Urinary bladder (tissue), 4 donors: Measurements from ENCODE around the gene LMO7. TPM values are rescaled to one million over a fixed set of nuclear protein-coding genes. Genes with fewer than 3 reads are reported as not detected.

Experiments
- DNase-seq: peaks from one replicate; pipeline ENCODE4 v3.0.0-alpha.2; 2015; ENCODE audit errors: extremely low spot score
- H3K27ac ChIP-seq: one replicate; pipeline ENCODE4 v1.5.1; 2013; ENCODE audit warnings: low read depth, mild to moderate bottlenecking, moderate library complexity
- H3K36me3 ChIP-seq: one replicate; pipeline ENCODE4 v1.6.1; 2013; ENCODE audit warnings: mild to moderate bottlenecking, moderate library complexity; ENCODE audit not compliant: insufficient read depth
- H3K4me1 ChIP-seq: one replicate; pipeline ENCODE4 v1.6.1; 2013; ENCODE audit warnings: mild to moderate bottlenecking, moderate library complexity; ENCODE audit not compliant: insufficient read depth
- H3K4me3 ChIP-seq: one replicate; pipeline ENCODE4 v1.5.1; 2013; ENCODE audit warnings: low read depth, low read length
- WGBS: extraction: QIAGEN DNeasy Blood & Tissue Kit; methylation state at CpG from one replicate; pipeline ENCODE4 v1.1.7; 2013; 5-methylcytosine and 5-hydroxymethylcytosine counted together
- polyA plus RNA-seq: library from polyadenylated mRNA; stranded (reverse); fragments of 200-250 nt; gene quantifications from one replicate; pipeline ENCODE4 v1.2.3, GENCODE V29; 2013
- total RNA-seq: library from RNA; depleted of rRNA; stranded (reverse); fragments of >200 nt; gene quantifications from one replicate; pipeline ENCODE4 v1.2.3, GENCODE V29; 2014
- donor health status: healthy with polysubstance abuse.
- donor health status: healthy.

The LMO7 gene
- total and polyA plus RNA-seq, 2 donors, result 6.8 to 79.7 TPM

DNA sequence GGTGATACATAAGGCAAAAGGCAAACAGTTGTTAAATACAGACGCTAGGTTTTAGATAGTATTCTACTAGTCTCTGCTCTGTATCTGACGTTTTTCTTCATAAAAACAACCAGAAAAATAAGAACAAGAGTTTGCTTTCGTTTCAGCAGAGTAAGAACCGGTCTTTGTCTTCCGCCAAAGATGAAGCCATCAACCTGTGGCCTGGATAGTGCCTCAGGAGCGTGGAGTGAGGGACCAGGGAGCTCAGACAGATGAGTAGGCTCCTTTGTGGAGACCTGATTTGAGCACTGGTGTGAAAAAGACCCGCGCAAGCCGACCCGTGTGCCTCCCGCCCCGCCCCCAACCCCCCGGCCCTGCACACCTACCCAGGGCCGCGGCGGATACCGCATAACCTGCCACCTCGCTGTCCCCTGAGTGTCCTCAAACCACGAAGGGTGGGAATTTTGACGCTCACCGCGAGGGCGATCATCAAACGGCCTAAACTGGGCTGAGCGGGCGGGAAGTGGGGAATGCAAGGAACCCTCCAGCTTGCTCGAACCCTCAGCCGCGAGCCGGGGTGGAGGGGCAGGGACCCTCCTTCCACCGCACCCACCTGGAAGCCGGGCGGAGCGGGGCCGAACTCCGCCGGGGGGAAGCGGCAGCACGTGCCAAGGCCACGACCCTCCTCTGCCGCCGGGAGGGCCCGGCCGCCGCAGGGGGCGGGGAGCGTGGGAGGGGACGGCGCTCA is 866 bp upstream of the LMO7 start:
- Histone ChIP-seq H3K4me1 (no peaks in the 10 kb centered on the region), H3K27ac (peak overlapping the region; percentile 31), H3K36me3 (no peaks in the 10 kb centered on the region), H3K4me3 (peak overlapping the region; percentile 76)
- 22% methylated on average over 49 of the region's 49 CpGs for WGBS
- DNase-seq, result no peak

DNA sequence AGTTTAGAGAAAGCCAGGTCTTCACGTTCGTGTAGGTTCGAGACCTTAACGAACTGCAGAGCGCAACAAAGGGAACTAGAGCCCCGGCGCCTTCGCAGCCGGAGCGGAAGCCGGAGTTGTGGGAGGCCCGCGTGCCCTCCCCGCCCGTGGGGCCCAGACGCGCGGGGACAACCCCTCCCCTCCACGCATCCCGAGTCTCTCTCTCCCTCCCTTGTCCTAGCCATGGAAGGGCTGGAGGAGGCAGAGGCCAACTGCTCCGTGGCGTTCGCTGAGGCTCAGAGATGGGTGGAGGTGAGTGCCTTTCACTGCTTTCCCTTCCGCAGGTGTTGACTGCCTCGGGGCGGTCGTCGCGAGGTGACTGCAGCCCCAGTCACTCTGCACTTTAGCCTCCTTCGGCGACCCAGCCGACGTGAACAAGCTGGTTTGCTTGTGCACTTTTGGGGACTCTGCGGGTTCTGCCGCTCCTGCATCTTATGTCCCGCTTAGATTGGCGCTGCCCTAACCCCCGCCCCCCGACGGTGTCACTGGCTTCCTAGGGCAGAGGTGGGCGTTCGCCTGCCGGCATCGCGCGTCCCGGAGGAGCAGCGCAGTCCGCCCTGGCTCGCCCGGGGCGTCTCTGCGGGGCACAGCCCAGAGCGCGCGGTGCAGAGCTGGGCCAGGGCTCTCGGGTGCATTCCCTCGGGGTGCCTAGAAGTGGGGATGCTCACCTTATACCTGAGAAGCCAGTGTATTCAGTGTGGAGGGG is 478 bp downstream of the LMO7 start:
- WGBS, result under 1% methylated on average over 58 of the region's 58 CpGs
- peak overlapping the region; percentile 76 for H3K4me3 ChIP-seq
- DNase-seq, result no peak
- no peaks in the 10 kb centered on the region for H3K4me1 ChIP-seq
- no peaks in the 10 kb centered on the region for H3K36me3 ChIP-seq
- H3K27ac ChIP-seq, result no peak overlapping the region

DNA sequence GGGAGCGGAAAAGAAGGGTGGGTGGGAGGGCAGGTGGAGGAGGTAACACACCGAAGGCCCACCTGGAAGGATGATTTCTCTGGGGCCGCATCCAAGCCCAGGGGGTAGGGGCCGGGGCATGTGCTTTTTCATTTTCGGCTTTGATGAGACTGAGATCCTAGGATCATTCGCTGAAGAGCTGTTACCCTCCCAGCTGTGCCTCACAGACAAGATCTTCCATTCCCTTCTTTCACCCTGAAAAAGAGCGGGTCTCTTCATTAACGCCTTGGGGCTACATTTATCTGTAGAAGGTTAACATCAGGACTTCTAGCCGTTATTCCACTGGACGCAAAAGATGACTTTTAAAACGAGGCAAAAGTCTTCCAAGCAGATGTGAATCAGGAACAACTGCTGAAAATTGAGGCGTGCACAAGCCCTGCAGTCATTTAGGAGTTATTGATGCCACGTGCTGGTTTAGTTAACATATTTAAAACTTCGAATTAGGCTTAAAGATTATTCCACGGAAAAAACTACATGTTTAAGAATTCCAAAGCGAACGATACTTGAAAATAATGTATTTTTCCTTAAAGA is 1.1 kb downstream of the LMO7 start:
- WGBS, result 26% methylated on average over 17 of the region's 17 CpGs
- no peaks in the 10 kb centered on the region for H3K36me3 ChIP-seq
- H3K27ac ChIP-seq, result no peak overlapping the region
- H3K4me3 ChIP-seq, result peak overlapping the region; percentile 76
- no peak for DNase-seq
- H3K4me1 ChIP-seq, result no peaks in the 10 kb centered on the region

DNA sequence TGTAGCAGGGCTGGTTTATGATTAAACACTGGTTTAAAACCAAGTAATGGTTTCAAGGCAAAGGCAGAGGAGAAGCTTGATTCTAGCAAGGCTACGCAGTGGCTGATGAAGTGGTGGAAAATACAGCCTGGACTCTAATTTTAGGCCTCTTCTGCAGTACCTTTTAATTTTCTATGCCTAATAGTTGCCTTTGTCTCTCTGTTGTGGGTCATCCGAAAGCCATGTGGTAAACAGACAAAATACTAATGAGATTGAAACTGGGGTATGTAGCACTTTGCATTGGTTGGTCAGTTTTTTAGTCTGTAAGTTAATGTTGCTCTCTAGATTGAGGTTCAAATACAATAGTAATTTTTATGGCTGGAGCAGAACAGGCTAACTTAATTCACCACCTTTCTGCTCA is 3.3 kb downstream of the LMO7 start:
- WGBS, result 99% methylated on average over 2 of the region's 2 CpGs
- H3K27ac ChIP-seq, result no peak overlapping the region
- H3K4me3 ChIP-seq, result no peak overlapping the region
- no peak for DNase-seq
- no peaks in the 10 kb centered on the region for H3K36me3 ChIP-seq
- no peaks in the 10 kb centered on the region for H3K4me1 ChIP-seq

DNA sequence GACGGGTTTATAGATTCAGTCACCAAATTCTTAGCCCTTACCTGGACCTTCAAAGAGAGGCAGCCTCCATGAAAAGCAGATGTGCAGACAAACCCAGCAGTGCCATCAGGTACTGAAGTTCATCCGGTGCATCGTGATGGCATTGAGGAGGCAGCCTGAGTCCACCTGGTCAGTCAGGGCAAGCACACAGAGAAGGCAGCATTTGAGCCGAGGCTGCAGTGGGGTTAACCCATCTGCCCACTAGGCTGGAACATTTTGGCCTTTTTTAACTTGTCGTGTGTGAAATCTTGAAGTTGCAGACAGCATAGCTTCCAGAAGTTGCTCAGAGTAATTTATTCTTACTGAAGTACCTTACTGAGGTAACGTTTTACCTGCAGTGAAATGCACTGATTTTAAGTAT is 4.9 kb downstream of the LMO7 start:
- Histone ChIP-seq H3K36me3 (no peaks in the 10 kb centered on the region), H3K27ac (no peak overlapping the region), H3K4me3 (no peak overlapping the region), H3K4me1 (no peaks in the 10 kb centered on the region)
- 95% methylated on average over 6 of the region's 6 CpGs for WGBS
- DNase-seq, result no peak

DNA sequence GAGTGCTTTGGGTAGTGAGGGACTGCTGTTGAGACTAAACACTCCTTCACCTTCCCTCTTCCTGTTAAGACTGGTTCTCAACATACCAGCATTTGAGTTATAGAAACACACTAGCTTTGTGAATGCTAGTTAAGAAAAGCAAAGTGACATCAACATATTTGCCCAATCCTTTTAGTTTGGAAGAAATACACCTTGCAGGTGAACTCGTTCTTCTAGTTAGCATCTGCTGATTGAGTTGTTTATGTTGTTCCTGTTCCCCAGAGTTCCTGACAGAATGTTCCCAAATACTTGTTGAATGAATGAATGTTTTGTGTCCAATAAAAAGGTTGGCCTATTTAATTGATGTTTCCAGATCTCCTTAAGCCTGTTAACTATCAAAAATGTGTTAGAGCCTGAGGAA is 7.1 kb downstream of the LMO7 start:
- H3K4me3 ChIP-seq, result no peak overlapping the region
- WGBS, result 80% methylated on average over 1 of the region's 1 CpG
- H3K27ac ChIP-seq, result no peak overlapping the region
- no peaks in the 10 kb centered on the region for H3K4me1 ChIP-seq
- no peak for DNase-seq
- H3K36me3 ChIP-seq, result no peaks in the 10 kb centered on the region

DNA sequence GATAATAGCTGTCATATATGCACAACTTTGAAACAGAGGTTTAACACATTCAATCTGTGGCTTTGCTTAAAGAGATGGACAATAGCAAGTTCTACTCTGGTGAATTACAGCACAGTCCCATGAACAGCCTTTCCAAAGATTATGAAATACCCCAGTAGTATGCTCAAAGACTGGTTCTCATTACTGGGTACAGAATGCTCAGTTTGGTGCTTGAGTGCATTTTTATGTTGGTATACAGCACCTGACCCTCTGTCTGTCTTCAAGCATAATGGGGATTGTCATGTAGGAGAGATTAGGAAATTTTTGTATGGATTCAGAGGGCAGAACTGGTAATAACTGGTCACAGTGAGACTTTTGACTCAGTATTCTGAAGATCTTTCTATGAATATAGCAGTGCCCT is 7.6 kb downstream of the LMO7 start:
- Histone ChIP-seq H3K36me3 (no peaks in the 10 kb centered on the region), H3K27ac (no peak overlapping the region), H3K4me3 (no peak overlapping the region), H3K4me1 (no peaks in the 10 kb centered on the region)
- no peak for DNase-seq

DNA sequence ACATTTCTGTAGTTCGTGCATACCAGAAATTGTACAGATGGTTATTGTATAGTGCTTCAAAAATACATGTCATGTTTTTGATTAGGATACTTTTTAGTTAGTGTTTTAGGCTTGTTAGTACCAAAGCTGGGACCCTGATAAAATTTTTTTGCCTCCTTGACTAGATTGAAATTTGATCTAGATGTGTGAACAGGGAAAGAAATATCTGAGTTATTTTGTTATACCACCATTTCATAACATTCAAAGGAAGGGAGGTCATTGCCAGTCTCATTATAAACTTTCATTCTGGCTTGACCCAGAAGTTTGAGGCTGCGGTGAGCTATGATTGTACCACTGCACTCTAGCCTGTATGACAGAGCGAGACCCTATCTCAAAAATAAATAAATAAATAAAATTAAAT is 9.0 kb downstream of the LMO7 start:
- Histone ChIP-seq H3K36me3 (no peaks in the 10 kb centered on the region), H3K4me1 (no peaks in the 10 kb centered on the region), H3K27ac (no peak overlapping the region), H3K4me3 (no peak overlapping the region)
- no peak for DNase-seq
- 94% methylated on average over 3 of the region's 3 CpGs for WGBS

DNA sequence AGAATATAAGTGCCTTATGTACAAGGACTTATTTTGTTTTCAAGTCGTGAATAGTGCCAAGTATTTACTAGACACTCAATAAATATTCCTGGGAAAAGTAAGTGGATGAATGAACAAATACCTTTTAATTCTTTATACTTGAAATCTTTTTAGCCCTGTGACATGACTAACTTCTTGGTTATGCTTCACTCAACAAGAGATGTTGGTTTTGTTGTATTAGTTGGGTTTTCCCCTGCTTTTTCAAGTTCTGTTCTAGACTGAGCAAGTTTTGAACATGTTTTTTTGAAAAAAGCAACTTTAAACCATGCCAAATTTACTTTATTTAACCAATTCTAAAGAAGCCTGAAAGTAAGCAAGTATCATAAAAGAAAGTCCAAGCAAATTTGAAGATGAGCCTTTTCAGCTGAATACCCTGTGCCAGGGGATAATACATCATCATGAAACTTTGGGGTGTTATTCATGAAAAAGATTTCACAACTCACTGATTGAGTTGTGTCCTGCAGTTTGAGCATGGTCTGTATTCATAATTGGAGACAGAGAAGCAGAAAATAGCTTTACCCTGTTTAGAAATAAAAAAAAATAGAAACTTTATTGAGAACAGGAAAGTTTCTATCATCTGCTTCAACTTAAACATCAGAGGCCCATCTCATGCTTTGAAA is 11.1 kb downstream of the LMO7 start:
- WGBS, result 91% methylated on average over 1 of the region's 1 CpG
- Histone ChIP-seq H3K4me3 (no peak overlapping the region), H3K27ac (no peak overlapping the region), H3K4me1 (no peaks in the 10 kb centered on the region), H3K36me3 (no peaks in the 10 kb centered on the region)
- DNase-seq, result no peak

DNA sequence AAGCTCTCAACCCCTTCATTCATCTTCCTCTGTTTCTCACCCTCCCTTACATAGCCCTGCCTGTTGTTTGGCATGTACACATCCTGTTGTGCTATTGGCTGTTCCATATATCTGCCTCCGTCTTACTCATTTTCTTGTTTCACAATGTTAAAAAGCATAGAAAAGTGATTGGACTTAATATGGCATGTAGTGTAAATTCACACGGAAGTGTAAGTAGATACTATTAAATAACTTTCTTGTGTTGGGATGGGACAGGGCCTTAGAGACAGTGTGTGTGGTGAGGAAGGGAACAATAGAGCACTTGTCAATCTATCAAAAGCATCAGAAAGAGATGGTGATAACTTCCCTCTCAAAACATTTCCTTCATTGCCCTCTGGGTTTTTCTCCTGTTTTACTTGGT is 12.3 kb downstream of the LMO7 start:
- 97% methylated on average over 2 of the region's 2 CpGs for WGBS
- H3K27ac ChIP-seq, result no peak overlapping the region
- H3K4me3 ChIP-seq, result no peak overlapping the region
- no peak for DNase-seq
- H3K4me1 ChIP-seq, result no peaks in the 10 kb centered on the region
- peaks cover 3% of the 10 kb centered on the region for H3K36me3 ChIP-seq

DNA sequence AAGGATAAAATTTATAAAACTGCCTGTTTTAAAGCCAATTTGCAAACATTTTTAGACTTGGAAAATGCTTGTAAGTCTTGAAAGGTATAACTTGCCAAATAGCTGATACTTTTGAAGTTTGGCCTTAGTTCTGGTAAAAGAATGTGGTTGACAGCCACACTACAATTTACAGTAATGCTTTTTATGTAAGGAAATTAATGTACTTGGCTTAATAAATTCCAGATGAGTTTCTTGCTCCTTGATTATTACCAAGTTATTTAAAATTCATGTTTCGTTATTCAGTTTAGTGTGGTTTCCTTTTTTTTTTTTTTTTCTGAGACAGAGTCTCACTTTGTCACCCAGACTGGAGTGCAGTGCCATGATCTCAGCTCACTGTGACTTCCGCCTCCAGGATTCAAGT is 14.9 kb downstream of the LMO7 start:
- 92% methylated on average over 2 of the region's 2 CpGs for WGBS
- H3K4me1 ChIP-seq, result no peaks in the 10 kb centered on the region
- DNase-seq, result no peak
- no peak overlapping the region for H3K4me3 ChIP-seq
- H3K27ac ChIP-seq, result no peak overlapping the region
- peaks cover 3% of the 10 kb centered on the region for H3K36me3 ChIP-seq

DNA sequence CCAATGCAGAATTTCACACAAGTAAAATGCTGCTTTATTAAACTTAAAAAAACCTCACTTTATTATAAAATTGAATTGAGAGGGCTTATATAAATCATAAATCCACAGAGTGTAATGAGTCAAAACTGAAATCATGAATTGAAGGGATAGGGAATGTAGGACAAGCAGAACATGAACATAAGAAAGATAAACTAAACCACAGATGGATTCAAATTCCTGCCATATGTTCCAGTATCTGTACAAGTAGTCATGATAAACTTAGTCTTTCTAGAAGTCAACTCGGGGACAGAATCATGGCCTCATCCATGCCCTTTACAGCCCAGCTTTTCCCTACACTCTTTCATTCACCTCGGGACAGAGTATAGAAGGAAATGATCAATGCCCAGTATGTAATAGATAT is 16.6 kb downstream of the LMO7 start:
- no peak overlapping the region for H3K4me3 ChIP-seq
- no peaks in the 10 kb centered on the region for H3K4me1 ChIP-seq
- DNase-seq, result no peak
- H3K36me3 ChIP-seq, result peaks cover 3% of the 10 kb centered on the region
- WGBS, result 86% methylated on average over 2 of the region's 2 CpGs
- H3K27ac ChIP-seq, result no peak overlapping the region

DNA sequence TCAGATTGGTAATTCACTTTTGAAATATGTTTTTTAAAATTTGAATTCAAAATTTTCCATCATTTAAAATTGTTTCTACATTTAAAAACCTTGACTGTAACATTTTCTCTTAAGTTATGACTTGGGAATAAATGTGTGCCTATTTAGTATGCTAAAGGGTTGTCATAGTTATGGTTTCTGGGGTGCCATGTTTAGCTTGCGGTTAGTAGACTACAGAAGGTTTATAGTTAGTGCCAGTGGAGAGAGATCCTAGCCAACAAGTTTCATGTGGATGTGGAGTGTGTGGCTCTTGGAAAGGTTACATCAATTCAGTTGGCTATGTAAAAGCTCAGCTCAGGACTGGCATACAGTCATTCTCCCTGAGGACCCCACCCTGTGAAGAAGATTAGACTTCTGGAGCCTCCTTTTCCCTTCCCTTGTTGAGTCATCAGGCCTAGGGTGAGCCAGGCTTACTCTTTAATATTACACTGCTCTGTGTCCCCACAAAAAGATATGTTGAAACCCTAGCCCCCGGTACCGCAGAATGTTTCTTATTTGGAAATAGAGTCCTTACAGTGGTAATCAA is 20.4 kb downstream of the LMO7 start:
- Histone ChIP-seq H3K27ac (no peak overlapping the region), H3K4me1 (no peaks in the 10 kb centered on the region), H3K4me3 (no peak overlapping the region), H3K36me3 (peaks cover 3% of the 10 kb centered on the region)
- no peak for DNase-seq
- WGBS, result 96% methylated on average over 3 of the region's 3 CpGs
